ENCODE measurements around the gene MYBPC3. TPM values are rescaled to one million over a fixed set of nuclear protein-coding genes. Genes with fewer than 3 reads are reported as not detected.

The MYBPC3 gene
- total and polyA plus RNA-seq, 2 experiments from 2014 or later, result not detected

DNA sequence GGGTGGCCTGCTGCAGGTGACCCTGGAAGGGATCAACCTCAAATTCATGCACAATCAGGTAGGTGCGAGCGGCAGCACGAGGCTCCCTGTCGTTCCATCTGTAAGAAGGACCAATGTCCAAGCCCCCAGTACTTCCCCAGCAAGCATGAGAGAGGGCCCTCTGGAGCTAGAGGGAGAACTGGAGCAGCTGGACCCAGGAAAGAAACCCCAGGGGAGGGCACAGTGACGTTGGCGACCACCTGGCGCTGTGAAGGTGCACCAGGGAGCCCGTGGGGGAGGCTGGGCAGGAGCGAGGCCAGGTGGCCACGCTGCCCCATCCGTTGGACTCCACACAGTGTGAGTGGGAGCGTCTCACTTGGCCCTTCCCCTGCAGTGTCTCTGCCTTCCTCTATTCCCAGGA, 28.0 kb downstream of the MYBPC3 start:
- H3K27ac ChIP-seq (ENCODE audit: low read depth), result no peak overlapping the region
- Mint-ChIP-seq H3K4me1 (no peaks in the 10 kb centered on the region), H3K4me3 (no peak overlapping the region), H3K27ac (no peak overlapping the region), H3K36me3 (ENCODE audit: low read depth) (peaks cover 31% of the 10 kb centered on the region), H3K9me3 (no peaks in the 10 kb centered on the region), H3K27me3 (ENCODE audit: insufficient read depth, low read depth, poor library complexity) (peaks cover 8% of the 10 kb centered on the region)
- TF ChIP-seq NANOG (IDR thresholded peaks at IDR 0.05; ENCODE audit: borderline replicate concordance), result no peak
- TF ChIP-seq POLR2AphosphoS5 (IDR thresholded peaks at IDR 0.05; ENCODE audit: low read depth), result no peak
- no peak for TF ChIP-seq STAT1 (IDR thresholded peaks at IDR 0.05; ENCODE audit: unreplicated experiment)
- TF ChIP-seq, protein P1, sequence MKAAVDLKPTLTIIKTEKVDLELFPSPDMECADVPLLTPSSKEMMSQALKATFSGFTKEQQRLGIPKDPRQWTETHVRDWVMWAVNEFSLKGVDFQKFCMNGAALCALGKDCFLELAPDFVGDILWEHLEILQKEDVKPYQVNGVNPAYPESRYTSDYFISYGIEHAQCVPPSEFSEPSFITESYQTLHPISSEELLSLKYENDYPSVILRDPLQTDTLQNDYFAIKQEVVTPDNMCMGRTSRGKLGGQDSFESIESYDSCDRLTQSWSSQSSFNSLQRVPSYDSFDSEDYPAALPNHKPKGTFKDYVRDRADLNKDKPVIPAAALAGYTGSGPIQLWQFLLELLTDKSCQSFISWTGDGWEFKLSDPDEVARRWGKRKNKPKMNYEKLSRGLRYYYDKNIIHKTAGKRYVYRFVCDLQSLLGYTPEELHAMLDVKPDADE (IDR thresholded peaks at IDR 0.05), result no peak
- TF ChIP-seq, protein P2, sequence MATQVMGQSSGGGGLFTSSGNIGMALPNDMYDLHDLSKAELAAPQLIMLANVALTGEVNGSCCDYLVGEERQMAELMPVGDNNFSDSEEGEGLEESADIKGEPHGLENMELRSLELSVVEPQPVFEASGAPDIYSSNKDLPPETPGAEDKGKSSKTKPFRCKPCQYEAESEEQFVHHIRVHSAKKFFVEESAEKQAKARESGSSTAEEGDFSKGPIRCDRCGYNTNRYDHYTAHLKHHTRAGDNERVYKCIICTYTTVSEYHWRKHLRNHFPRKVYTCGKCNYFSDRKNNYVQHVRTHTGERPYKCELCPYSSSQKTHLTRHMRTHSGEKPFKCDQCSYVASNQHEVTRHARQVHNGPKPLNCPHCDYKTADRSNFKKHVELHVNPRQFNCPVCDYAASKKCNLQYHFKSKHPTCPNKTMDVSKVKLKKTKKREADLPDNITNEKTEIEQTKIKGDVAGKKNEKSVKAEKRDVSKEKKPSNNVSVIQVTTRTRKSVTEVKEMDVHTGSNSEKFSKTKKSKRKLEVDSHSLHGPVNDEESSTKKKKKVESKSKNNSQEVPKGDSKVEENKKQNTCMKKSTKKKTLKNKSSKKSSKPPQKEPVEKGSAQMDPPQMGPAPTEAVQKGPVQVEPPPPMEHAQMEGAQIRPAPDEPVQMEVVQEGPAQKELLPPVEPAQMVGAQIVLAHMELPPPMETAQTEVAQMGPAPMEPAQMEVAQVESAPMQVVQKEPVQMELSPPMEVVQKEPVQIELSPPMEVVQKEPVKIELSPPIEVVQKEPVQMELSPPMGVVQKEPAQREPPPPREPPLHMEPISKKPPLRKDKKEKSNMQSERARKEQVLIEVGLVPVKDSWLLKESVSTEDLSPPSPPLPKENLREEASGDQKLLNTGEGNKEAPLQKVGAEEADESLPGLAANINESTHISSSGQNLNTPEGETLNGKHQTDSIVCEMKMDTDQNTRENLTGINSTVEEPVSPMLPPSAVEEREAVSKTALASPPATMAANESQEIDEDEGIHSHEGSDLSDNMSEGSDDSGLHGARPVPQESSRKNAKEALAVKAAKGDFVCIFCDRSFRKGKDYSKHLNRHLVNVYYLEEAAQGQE (IDR thresholded peaks at IDR 0.05; ENCODE audit: unreplicated experiment), result no peak
- TF ChIP-seq, protein P3, sequence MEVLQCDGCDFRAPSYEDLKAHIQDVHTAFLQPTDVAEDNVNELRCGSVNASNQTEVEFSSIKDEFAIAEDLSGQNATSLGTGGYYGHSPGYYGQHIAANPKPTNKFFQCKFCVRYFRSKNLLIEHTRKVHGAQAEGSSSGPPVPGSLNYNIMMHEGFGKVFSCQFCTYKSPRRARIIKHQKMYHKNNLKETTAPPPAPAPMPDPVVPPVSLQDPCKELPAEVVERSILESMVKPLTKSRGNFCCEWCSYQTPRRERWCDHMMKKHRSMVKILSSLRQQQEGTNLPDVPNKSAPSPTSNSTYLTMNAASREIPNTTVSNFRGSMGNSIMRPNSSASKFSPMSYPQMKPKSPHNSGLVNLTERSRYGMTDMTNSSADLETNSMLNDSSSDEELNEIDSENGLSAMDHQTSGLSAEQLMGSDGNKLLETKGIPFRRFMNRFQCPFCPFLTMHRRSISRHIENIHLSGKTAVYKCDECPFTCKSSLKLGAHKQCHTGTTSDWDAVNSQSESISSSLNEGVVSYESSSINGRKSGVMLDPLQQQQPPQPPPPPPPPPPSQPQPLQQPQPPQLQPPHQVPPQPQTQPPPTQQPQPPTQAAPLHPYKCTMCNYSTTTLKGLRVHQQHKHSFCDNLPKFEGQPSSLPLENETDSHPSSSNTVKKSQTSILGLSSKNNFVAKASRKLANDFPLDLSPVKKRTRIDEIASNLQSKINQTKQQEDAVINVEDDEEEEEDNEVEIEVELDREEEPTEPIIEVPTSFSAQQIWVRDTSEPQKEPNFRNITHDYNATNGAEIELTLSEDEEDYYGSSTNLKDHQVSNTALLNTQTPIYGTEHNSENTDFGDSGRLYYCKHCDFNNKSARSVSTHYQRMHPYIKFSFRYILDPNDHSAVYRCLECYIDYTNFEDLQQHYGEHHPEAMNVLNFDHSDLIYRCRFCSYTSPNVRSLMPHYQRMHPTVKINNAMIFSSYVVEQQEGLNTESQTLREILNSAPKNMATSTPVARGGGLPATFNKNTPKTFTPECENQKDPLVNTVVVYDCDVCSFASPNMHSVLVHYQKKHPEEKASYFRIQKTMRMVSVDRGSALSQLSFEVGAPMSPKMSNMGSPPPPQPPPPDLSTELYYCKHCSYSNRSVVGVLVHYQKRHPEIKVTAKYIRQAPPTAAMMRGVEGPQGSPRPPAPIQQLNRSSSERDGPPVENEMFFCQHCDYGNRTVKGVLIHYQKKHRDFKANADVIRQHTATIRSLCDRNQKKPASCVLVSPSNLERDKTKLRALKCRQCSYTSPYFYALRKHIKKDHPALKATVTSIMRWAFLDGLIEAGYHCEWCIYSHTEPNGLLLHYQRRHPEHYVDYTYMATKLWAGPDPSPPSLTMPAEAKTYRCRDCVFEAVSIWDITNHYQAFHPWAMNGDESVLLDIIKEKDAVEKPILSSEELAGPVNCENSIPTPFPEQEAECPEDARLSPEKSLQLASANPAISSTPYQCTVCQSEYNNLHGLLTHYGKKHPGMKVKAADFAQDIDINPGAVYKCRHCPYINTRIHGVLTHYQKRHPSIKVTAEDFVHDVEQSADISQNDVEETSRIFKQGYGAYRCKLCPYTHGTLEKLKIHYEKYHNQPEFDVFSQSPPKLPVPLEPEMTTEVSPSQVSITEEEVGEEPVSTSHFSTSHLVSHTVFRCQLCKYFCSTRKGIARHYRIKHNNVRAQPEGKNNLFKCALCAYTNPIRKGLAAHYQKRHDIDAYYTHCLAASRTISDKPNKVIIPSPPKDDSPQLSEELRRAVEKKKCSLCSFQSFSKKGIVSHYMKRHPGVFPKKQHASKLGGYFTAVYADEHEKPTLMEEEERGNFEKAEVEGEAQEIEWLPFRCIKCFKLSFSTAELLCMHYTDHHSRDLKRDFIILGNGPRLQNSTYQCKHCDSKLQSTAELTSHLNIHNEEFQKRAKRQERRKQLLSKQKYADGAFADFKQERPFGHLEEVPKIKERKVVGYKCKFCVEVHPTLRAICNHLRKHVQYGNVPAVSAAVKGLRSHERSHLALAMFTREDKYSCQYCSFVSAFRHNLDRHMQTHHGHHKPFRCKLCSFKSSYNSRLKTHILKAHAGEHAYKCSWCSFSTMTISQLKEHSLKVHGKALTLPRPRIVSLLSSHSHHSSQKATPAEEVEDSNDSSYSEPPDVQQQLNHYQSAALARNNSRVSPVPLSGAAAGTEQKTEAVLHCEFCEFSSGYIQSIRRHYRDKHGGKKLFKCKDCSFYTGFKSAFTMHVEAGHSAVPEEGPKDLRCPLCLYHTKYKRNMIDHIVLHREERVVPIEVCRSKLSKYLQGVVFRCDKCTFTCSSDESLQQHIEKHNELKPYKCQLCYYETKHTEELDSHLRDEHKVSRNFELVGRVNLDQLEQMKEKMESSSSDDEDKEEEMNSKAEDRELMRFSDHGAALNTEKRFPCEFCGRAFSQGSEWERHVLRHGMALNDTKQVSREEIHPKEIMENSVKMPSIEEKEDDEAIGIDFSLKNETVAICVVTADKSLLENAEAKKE (CRISPR knock-in tag; IDR thresholded peaks at IDR 0.05), result no peak
- no peak for TF ChIP-seq CREB1 (CRISPR knock-in tag; IDR thresholded peaks at IDR 0.05; ENCODE audit: low read depth)
- TF ChIP-seq ZNF114 (CRISPR knock-in tag; IDR thresholded peaks at IDR 0.05), result no peak
- TF ChIP-seq EZH2phosphoT487 (IDR thresholded peaks at IDR 0.05; ENCODE audit: unreplicated experiment), result no peak
- no peak for TF ChIP-seq ZNF331 (CRISPR knock-in tag; IDR thresholded peaks at IDR 0.05; ENCODE audit: low read depth)
- TF ChIP-seq EZH2 (IDR thresholded peaks at IDR 0.05; ENCODE audit: low read depth, unreplicated experiment), result no peak
- TF ChIP-seq, protein P4, sequence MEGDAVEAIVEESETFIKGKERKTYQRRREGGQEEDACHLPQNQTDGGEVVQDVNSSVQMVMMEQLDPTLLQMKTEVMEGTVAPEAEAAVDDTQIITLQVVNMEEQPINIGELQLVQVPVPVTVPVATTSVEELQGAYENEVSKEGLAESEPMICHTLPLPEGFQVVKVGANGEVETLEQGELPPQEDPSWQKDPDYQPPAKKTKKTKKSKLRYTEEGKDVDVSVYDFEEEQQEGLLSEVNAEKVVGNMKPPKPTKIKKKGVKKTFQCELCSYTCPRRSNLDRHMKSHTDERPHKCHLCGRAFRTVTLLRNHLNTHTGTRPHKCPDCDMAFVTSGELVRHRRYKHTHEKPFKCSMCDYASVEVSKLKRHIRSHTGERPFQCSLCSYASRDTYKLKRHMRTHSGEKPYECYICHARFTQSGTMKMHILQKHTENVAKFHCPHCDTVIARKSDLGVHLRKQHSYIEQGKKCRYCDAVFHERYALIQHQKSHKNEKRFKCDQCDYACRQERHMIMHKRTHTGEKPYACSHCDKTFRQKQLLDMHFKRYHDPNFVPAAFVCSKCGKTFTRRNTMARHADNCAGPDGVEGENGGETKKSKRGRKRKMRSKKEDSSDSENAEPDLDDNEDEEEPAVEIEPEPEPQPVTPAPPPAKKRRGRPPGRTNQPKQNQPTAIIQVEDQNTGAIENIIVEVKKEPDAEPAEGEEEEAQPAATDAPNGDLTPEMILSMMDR (conservative IDR thresholded peaks at IDR 0.05; ENCODE audit: low read depth in 2 of 2), result no peak
- TF ChIP-seq JUNB (IDR thresholded peaks at IDR 0.05; ENCODE audit: unreplicated experiment), result no peak
- ATAC-seq, result no peak
- no peak overlapping the region for H3K4me2 ChIP-seq
- H3K79me2 ChIP-seq (replicated peaks; ENCODE audit: insufficient read depth), result no peaks in the 10 kb centered on the region
- H4K20me1 ChIP-seq (replicated peaks; ENCODE audit: insufficient read depth), result no peaks in the 10 kb centered on the region
- no peaks in the 10 kb centered on the region for H3K9me2 ChIP-seq (ENCODE audit: insufficient read depth)
- H3K4me1 ChIP-seq (ENCODE audit: insufficient read depth), result no peaks in the 10 kb centered on the region
- peaks cover 5% of the 10 kb centered on the region; the same call in 1 of the 2 replicates for H3K36me3 ChIP-seq (ENCODE audit: insufficient read depth)
- H3F3A ChIP-seq (replicated peaks; ENCODE audit: low read depth), result no peaks in the 10 kb centered on the region
- H3K4me3 ChIP-seq, result no peak overlapping the region
- no peak overlapping the region for H2AFZ ChIP-seq
- no peak for DNase-seq (ENCODE audit: low spot score)
- no peaks in the 10 kb centered on the region for H3K27me3 ChIP-seq (ENCODE audit: insufficient read depth)

Measured in GM23338 (cell line).